Right atrium auricular region (tissue), 2 donors: ENCODE results near the gene JAZF1. TPM values are rescaled to one million over a fixed set of nuclear protein-coding genes. Genes with fewer than 3 reads are reported as not detected.

Experiments
- DNase-seq: peaks from one replicate; pipeline ENCODE4 v3.0.0-alpha.2; 2019; ENCODE audit warnings: low spot score
- H3K27ac ChIP-seq, 2 donors: fragments of 200-600 bp; sonication (generic); 1 replicate in 1 of 2; 2 replicates in 1 of 2; pipeline ENCODE4 v1.5.1; 2016 to 2019
- H3K27me3 ChIP-seq, 2 donors: fragments of 200-600 bp; sonication (generic); one replicate each; pipeline versions ENCODE4 v1.5.1 to v1.6.0; 2017 to 2019
- H3K36me3 ChIP-seq: fragments of 200-600 bp; sonication (generic); one replicate; pipeline ENCODE4 v1.5.1; 2016
- H3K4me1 ChIP-seq, 2 donors: fragments of 200-600 bp; sonication (generic); one replicate each; pipeline versions ENCODE4 v1.5.1 to v1.6.0; 2017 to 2019
- H3K4me3 ChIP-seq, 2 donors: fragments of 200-600 bp; sonication (generic); 1 replicate in 1 of 2; 2 replicates in 1 of 2; pipeline ENCODE4 v1.5.1; 2017 to 2019; ENCODE audit warnings: mild to moderate bottlenecking in 1 of 2, moderate library complexity in 1 of 2
- H3K9me3 ChIP-seq, 2 donors: fragments of 200-600 bp; sonication (generic); one replicate each; pipeline ENCODE4 v1.5.1; 2019
- total RNA-seq, 2 donors: library from RNA; depleted of rRNA; stranded (reverse); fragments of >200 nt; gene quantifications; one replicate each; pipeline ENCODE4 v1.1.0, GENCODE V29; 2016
- TF ChIP-seq, protein P1 (sequence below), 2 donors: fragments of 200-600 bp; sonication (generic); IDR thresholded peaks; one replicate each; pipeline ENCODE4 v1.5.1; 2019; ENCODE audit warnings: antibody characterized with exemption in 2 of 2

The JAZF1 gene
- total RNA-seq, 2 donors from 2014 or later: 13.2 to 18.5 TPM

GRCh38 chr7:27933671-27934565, 246.7 kb downstream of the JAZF1 start:
- TF ChIP-seq, protein P1, sequence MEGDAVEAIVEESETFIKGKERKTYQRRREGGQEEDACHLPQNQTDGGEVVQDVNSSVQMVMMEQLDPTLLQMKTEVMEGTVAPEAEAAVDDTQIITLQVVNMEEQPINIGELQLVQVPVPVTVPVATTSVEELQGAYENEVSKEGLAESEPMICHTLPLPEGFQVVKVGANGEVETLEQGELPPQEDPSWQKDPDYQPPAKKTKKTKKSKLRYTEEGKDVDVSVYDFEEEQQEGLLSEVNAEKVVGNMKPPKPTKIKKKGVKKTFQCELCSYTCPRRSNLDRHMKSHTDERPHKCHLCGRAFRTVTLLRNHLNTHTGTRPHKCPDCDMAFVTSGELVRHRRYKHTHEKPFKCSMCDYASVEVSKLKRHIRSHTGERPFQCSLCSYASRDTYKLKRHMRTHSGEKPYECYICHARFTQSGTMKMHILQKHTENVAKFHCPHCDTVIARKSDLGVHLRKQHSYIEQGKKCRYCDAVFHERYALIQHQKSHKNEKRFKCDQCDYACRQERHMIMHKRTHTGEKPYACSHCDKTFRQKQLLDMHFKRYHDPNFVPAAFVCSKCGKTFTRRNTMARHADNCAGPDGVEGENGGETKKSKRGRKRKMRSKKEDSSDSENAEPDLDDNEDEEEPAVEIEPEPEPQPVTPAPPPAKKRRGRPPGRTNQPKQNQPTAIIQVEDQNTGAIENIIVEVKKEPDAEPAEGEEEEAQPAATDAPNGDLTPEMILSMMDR (IDR thresholded peaks at IDR 0.05): no peak
- no peaks in the 10 kb centered on the region for H3K27me3 ChIP-seq
- no peaks in the 10 kb centered on the region for H3K4me1 ChIP-seq
- H3K9me3 ChIP-seq: no peaks in the 10 kb centered on the region
- no peak overlapping the region for H3K4me3 ChIP-seq
- no peak overlapping the region for H3K27ac ChIP-seq
- no peak for DNase-seq
- no peaks in the 10 kb centered on the region for H3K36me3 ChIP-seq

DNA sequence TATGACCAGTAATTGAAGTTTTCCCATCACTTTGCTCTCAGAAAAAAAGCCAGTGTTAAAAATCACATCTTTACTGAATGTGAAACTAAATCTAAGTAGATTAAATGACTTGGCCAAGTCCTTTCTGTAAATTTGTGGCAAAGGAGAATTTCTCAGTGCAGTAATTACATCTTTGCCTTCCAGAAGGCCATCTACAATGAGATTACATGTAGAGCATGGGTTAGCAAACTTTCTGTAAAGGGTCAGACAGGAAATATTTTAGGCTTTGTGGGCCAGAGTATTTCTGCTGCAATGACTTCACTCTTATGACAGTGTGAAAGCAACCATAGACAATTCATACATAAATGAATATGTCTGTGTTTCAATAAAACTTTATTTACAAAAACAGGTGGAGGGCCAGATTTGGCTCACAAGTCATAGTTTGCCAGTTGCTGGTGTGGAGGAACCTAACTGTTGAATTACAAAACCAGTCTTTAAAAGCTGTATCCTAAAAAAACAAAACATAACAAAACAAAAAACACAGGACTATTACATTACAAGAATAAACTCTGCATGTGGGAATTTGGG, 249.6 kb downstream of the JAZF1 start:
- H3K9me3 ChIP-seq: no peaks in the 10 kb centered on the region
- DNase-seq: no peak
- H3K36me3 ChIP-seq: no peaks in the 10 kb centered on the region
- H3K27me3 ChIP-seq: no peaks in the 10 kb centered on the region
- H3K4me3 ChIP-seq: no peak overlapping the region
- H3K4me1 ChIP-seq: no peaks in the 10 kb centered on the region
- H3K27ac ChIP-seq: no peak overlapping the region
- TF ChIP-seq, protein P1 (IDR thresholded peaks at IDR 0.05): no peak

DNA sequence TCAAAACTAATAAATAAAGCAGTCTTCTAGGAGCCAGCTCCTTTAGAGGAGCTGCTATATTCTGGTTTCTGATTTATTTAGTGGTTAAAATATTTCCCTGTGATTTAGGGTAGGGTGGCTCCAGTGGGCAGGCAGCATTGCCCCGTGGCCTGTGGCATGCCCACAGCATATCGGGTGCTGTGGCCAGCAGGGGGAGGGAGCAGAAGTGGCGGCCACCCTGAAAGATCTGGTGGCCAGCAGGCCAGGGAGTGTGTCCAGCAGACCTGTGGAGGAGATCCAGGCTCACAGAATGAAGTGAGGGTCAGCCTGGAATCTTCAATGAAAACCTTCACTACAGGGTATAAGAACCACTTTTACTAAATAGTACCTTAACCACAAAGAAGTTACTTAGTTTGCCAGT, 251.5 kb downstream of the JAZF1 start:
- no peak for DNase-seq

GRCh38 chr7:27928001-27928400, 252.6 kb downstream of the JAZF1 start:
- H3K4me3 ChIP-seq: no peak overlapping the region
- H3K27me3 ChIP-seq: no peaks in the 10 kb centered on the region
- TF ChIP-seq, protein P1 (IDR thresholded peaks at IDR 0.05): no peak
- peaks cover 0 to 6% of the 10 kb centered on the region in 2 donors for H3K4me1 ChIP-seq
- H3K36me3 ChIP-seq: no peaks in the 10 kb centered on the region
- DNase-seq: no peak
- H3K27ac ChIP-seq: no peak overlapping the region
- no peaks in the 10 kb centered on the region for H3K9me3 ChIP-seq

More for the DNA sequence above, 251.5 kb downstream of the JAZF1 start:
- no peaks in the 10 kb centered on the region for H3K9me3 ChIP-seq
- H3K27me3 ChIP-seq: no peaks in the 10 kb centered on the region
- no peak overlapping the region for H3K27ac ChIP-seq
- H3K4me3 ChIP-seq: no peak overlapping the region
- no peaks in the 10 kb centered on the region for H3K36me3 ChIP-seq
- TF ChIP-seq, protein P1 (IDR thresholded peaks at IDR 0.05): no peak
- no peaks in the 10 kb centered on the region for H3K4me1 ChIP-seq

- Histone ChIP-seq H3K27ac (no peak overlapping the region), H3K4me1 (peaks cover 0 to 11% of the 10 kb centered on the region in 2 donors), H3K36me3 (no peaks in the 10 kb centered on the region)
Measured at GRCh38 chr7:27925573-27926201, 254.9 kb downstream of the JAZF1 start.

More at GRCh38 chr7:27925573-27926201, 254.9 kb downstream of the JAZF1 start:
- TF ChIP-seq, protein P1 (IDR thresholded peaks at IDR 0.05): no peak
- H3K9me3 ChIP-seq: no peaks in the 10 kb centered on the region
- no peak for DNase-seq
- H3K27me3 ChIP-seq: no peaks in the 10 kb centered on the region
- H3K4me3 ChIP-seq: no peak overlapping the region
